Measurements from ENCODE around the gene NRL.

Gene NRL

DNA sequence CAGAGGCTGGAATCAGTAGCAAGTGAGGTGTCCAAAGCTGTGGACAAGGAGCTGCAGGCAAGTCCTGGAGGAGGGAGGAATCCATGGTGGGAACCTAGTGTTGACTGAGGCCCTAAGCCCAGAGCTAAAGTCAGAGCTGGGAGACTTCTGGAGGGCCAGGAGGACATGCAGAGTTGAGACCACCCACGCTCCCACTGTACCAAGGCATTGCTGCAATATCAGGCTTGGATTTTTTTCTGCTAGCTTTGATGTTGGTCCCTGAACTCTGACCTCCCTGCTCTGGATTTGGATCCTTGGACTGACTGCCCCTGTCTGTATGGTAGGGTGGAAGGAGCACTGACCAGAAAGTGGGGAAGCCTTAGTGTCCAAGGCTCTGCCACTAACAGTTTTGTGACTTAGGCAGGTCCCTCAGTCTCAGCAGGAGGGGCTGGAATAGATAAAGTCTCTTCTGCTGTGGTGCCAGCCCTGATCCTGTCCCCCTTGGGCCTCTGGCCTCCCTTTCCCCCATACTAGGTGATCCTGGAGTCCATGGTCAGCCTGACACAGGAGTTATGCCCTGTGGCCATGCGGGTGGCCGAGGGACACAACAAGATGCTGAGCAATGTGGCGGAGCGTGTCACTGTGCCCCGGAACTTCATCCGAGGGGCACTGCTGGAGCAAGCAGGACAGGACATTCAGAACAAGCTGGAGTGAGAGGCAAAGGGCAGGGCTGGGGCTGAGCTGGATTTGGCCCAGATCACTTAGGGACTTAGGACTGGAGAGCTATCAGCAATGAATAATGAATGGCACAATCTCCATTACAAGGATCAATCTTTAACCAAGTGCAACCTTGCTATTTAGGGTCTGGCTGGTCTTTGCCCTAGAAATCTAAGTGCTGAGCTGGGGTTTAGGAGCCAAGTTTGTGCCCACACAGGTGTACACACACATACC is 53.5 kb downstream of the NRL start:
- no peak overlapping the region for H3K27ac Mint-ChIP-seq
- no peaks in the 10 kb centered on the region for H3K36me3 Mint-ChIP-seq (ENCODE audit: low read depth)
- no peak overlapping the region for H3K4me3 Mint-ChIP-seq
- peaks cover 2% of the 10 kb centered on the region for H3K27me3 Mint-ChIP-seq (ENCODE audit: low read depth)
- no peak for DNase-seq (ENCODE audit: low spot score)
- H3K4me1 Mint-ChIP-seq (ENCODE audit: low read depth) = no peaks in the 10 kb centered on the region
- H3K9me3 Mint-ChIP-seq = no peaks in the 10 kb centered on the region

GRCh38 chr14:24060443-24060842 is 54.3 kb downstream of the NRL start:
- no peaks in the 10 kb centered on the region for H3K4me1 Mint-ChIP-seq (ENCODE audit: low read depth)
- no peak for DNase-seq (ENCODE audit: low spot score)
- H3K27me3 Mint-ChIP-seq (ENCODE audit: low read depth) = peaks cover 2% of the 10 kb centered on the region
- H3K27ac Mint-ChIP-seq = no peak overlapping the region
- no peak overlapping the region for H3K4me3 Mint-ChIP-seq
- no peaks in the 10 kb centered on the region for H3K9me3 Mint-ChIP-seq
- no peaks in the 10 kb centered on the region for H3K36me3 Mint-ChIP-seq (ENCODE audit: low read depth)

GRCh38 chr14:24059841-24060388 is 54.8 kb downstream of the NRL start:
- no peaks in the 10 kb centered on the region for H3K9me3 Mint-ChIP-seq
- no peaks in the 10 kb centered on the region for H3K4me1 Mint-ChIP-seq (ENCODE audit: low read depth)
- H3K27ac Mint-ChIP-seq = no peak overlapping the region
- no peak for DNase-seq (ENCODE audit: low spot score)
- H3K36me3 Mint-ChIP-seq (ENCODE audit: low read depth) = no peaks in the 10 kb centered on the region
- peaks cover 2% of the 10 kb centered on the region for H3K27me3 Mint-ChIP-seq (ENCODE audit: low read depth)
- H3K4me3 Mint-ChIP-seq = no peak overlapping the region

GRCh38 chr14:24058951-24059475 is 55.7 kb downstream of the NRL start:
- Mint-ChIP-seq H3K4me1 (ENCODE audit: low read depth) (no peaks in the 10 kb centered on the region), H3K36me3 (ENCODE audit: low read depth) (no peaks in the 10 kb centered on the region), H3K27me3 (ENCODE audit: low read depth) (peaks cover 2% of the 10 kb centered on the region), H3K27ac (no peak overlapping the region), H3K9me3 (no peaks in the 10 kb centered on the region), H3K4me3 (no peak overlapping the region)
- DNase-seq (ENCODE audit: low spot score) = no peak

- H3K36me3 Mint-ChIP-seq (ENCODE audit: low read depth) = no peaks in the 10 kb centered on the region
- H3K27me3 Mint-ChIP-seq (ENCODE audit: low read depth) = peaks cover 2% of the 10 kb centered on the region
- no peaks in the 10 kb centered on the region for H3K9me3 Mint-ChIP-seq
- peak; percentile 35 for DNase-seq (ENCODE audit: low spot score)
- H3K27ac Mint-ChIP-seq = peak overlapping the region; percentile 66
- no peak overlapping the region for H3K4me3 Mint-ChIP-seq
- H3K4me1 Mint-ChIP-seq (ENCODE audit: low read depth) = peaks cover 3% of the 10 kb centered on the region
These were observed 56.3 kb downstream of the NRL start for GRCh38 chr14:24058260-24058950.

GRCh38 chr14:24057867-24058259 is 56.9 kb downstream of the NRL start:
- no peak overlapping the region for H3K4me3 Mint-ChIP-seq
- peaks cover 7% of the 10 kb centered on the region for H3K27me3 Mint-ChIP-seq (ENCODE audit: low read depth)
- peak overlapping the region; percentile 66 for H3K27ac Mint-ChIP-seq
- H3K4me1 Mint-ChIP-seq (ENCODE audit: low read depth) = peaks cover 8% of the 10 kb centered on the region
- no peaks in the 10 kb centered on the region for H3K9me3 Mint-ChIP-seq
- no peaks in the 10 kb centered on the region for H3K36me3 Mint-ChIP-seq (ENCODE audit: low read depth)
- DNase-seq (ENCODE audit: low spot score) = no peak

- no peak for DNase-seq (ENCODE audit: low spot score)
- H3K4me1 Mint-ChIP-seq (ENCODE audit: low read depth) = peaks cover 11% of the 10 kb centered on the region
These were observed 57.5 kb downstream of the NRL start for GRCh38 chr14:24057271-24057670.

DNA sequence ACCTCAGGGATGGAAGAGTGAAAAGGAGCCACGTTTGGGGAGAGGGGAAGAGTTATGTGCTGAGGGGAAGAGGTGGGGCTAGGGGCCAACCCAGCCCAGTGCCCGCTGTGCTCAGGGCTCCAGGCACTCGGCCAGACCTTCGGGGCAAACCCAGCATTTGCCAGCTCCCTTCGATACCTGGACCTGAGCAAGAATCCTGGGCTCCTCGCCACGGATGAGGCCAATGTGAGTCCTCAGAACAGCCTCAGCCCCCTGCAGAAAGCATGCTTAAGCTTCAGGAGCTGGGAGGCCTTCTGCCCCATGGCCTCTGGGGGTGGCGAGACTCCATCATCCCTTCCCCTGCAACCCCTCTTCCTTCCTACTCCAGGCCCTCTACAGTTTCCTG is 58.0 kb downstream of the NRL start:
- Mint-ChIP-seq H3K36me3 (ENCODE audit: low read depth) (no peaks in the 10 kb centered on the region), H3K4me3 (no peak overlapping the region), H3K27ac (no peak overlapping the region), H3K9me3 (no peaks in the 10 kb centered on the region), H3K27me3 (ENCODE audit: low read depth) (peaks cover 10% of the 10 kb centered on the region), H3K4me1 (ENCODE audit: low read depth) (peaks cover 11% of the 10 kb centered on the region)
- no peak for DNase-seq (ENCODE audit: low spot score)

More at GRCh38 chr14:24057271-24057670, 57.5 kb downstream of the NRL start:
- Mint-ChIP-seq H3K4me3 (no peak overlapping the region), H3K36me3 (ENCODE audit: low read depth) (no peaks in the 10 kb centered on the region), H3K9me3 (no peaks in the 10 kb centered on the region), H3K27ac (no peak overlapping the region), H3K27me3 (ENCODE audit: low read depth) (peaks cover 10% of the 10 kb centered on the region)

GRCh38 chr14:24055971-24056799 is 58.6 kb downstream of the NRL start:
- Mint-ChIP-seq H3K36me3 (ENCODE audit: low read depth) (no peaks in the 10 kb centered on the region), H3K27me3 (ENCODE audit: low read depth) (peaks cover 10% of the 10 kb centered on the region), H3K4me3 (no peak overlapping the region), H3K9me3 (no peaks in the 10 kb centered on the region), H3K4me1 (ENCODE audit: low read depth) (peaks cover 12% of the 10 kb centered on the region), H3K27ac (peak overlapping the region; percentile 15)
- DNase-seq (ENCODE audit: low spot score) = no peak

DNA sequence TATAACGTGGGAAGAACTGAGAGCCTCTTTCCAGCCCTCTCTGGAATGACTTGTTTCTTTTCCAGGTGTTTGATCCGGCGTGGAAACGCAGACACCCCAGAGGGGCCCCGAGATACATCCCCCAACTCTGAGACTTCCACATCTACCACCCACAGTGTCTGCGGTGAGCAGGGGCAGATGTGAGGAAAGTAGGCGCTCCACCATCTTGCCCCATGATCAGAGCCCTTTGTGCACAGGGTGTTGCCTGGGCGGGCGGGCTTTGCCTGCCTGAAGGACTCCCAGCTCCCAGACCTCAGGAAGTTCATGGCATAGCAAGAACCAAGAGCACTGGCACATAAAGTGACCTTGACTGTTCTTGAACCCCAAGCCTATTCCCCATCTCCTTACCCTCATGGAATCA is 60.1 kb downstream of the NRL start:
- Mint-ChIP-seq H3K4me3 (no peak overlapping the region), H3K9me3 (no peaks in the 10 kb centered on the region), H3K36me3 (ENCODE audit: low read depth) (no peaks in the 10 kb centered on the region), H3K4me1 (ENCODE audit: low read depth) (peaks cover 15% of the 10 kb centered on the region), H3K27me3 (ENCODE audit: low read depth) (peaks cover 20% of the 10 kb centered on the region), H3K27ac (peak overlapping the region; percentile 18)
- no peak for DNase-seq (ENCODE audit: low spot score)

- no peak overlapping the region for H3K27ac Mint-ChIP-seq
- H3K4me1 Mint-ChIP-seq (ENCODE audit: low read depth) = peaks cover 15% of the 10 kb centered on the region
- H3K36me3 Mint-ChIP-seq (ENCODE audit: low read depth) = no peaks in the 10 kb centered on the region
- no peak overlapping the region for H3K4me3 Mint-ChIP-seq
- H3K9me3 Mint-ChIP-seq = no peaks in the 10 kb centered on the region
- peaks cover 20% of the 10 kb centered on the region for H3K27me3 Mint-ChIP-seq (ENCODE audit: low read depth)
- DNase-seq (ENCODE audit: low spot score) = no peak
These were observed 60.5 kb downstream of the NRL start for GRCh38 chr14:24054324-24054641.

GRCh38 chr14:24053548-24054323 is 61.0 kb downstream of the NRL start:
- H3K27ac Mint-ChIP-seq = peak overlapping the region; percentile 17
- no peak for DNase-seq (ENCODE audit: low spot score)
- H3K4me3 Mint-ChIP-seq = peak overlapping the region; percentile 61

More at GRCh38 chr14:24053548-24054323, 61.0 kb downstream of the NRL start:
- Mint-ChIP-seq H3K4me1 (ENCODE audit: low read depth) (peaks cover 15% of the 10 kb centered on the region), H3K27me3 (ENCODE audit: low read depth) (peaks cover 23% of the 10 kb centered on the region), H3K36me3 (ENCODE audit: low read depth) (no peaks in the 10 kb centered on the region), H3K9me3 (no peaks in the 10 kb centered on the region)
